NCI-H2227 (cell line): ENCODE data around the gene FAM110C.

ENCODE experiments used
- DNase-seq: peaks from one replicate; lab custom pipeline; 2025; ENCODE audit not compliant: unreplicated experiment; lab: John Stamatoyannopoulos, UW

Gene FAM110C

DNA sequence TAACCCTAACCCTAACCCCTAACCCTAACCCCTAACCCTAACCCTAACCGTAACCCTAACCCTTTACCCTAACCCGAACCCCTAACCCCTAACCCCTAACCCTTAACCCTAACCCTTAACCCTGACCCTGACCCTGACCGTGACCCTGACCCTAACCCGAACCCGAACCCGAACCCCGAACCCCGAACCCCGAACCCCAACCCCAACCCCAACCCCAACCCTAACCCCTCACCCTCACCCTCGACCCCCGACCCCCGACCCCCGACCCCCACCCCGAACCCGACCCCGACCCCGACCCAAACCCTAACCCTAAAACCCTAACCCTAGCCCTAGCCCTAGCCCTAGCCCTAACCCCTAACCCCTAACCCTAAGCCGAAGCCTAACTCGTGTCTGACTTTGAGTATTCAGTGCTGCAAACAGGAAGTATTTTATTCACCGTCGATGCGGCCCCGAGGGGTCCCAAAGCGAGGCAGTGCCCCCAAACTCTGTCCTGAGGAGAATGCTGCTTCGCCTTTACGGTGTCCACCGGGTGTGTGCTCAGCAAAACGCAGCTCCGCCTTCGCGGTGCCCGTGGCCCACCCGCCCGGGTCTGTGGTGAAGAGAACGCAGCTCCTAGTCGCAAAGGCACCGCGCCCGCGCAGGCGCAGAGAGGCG is 36.0 kb downstream of the FAM110C start:
- DNase-seq: no peak
